Parathyroid adenoma (tissue), 2 donors: ENCODE measurements around the gene FNBP1.

Source experiments
- H2AFZ ChIP-seq: fragments of 300-600 bp; sonication (generic); one replicate; pipeline ENCODE4 v1.7.0; 2017; ENCODE audit warnings: antibody characterized with exemption, mild to moderate bottlenecking
- H3K27ac ChIP-seq: fragments of 300-600 bp; sonication (generic); one replicate; pipeline ENCODE4 v1.7.0; 2017
- H3K27me3 ChIP-seq: fragments of 300-600 bp; sonication (generic); one replicate; pipeline ENCODE4 v1.7.0; 2017; ENCODE audit warnings: low read length; ENCODE audit not compliant: control insufficient read depth, insufficient read depth
- H3K36me3 ChIP-seq: fragments of 300-600 bp; sonication (generic); one replicate; pipeline ENCODE4 v1.7.0; 2017; ENCODE audit warnings: low read length; ENCODE audit not compliant: control insufficient read depth, insufficient read depth
- H3K4me1 ChIP-seq: fragments of 300-600 bp; sonication (generic); one replicate; pipeline ENCODE4 v1.7.0; 2017; ENCODE audit warnings: control low read depth
- H3K4me2 ChIP-seq: fragments of 300-600 bp; sonication (generic); one replicate; pipeline ENCODE4 v1.7.0; 2017; ENCODE audit warnings: low read length
- H3K4me3 ChIP-seq: fragments of 300-600 bp; sonication (generic); one replicate; pipeline ENCODE4 v1.7.0; 2017; ENCODE audit warnings: low read depth, low read length
- H3K79me2 ChIP-seq: fragments of 300-600 bp; sonication (generic); one replicate; pipeline ENCODE4 v1.7.0; 2017; ENCODE audit warnings: control low read depth
- H3K9ac ChIP-seq: fragments of 300-600 bp; sonication (generic); one replicate; pipeline ENCODE4 v1.7.0; 2017; ENCODE audit warnings: mild to moderate bottlenecking
- H3K9me3 ChIP-seq: fragments of 300-600 bp; sonication (generic); one replicate; pipeline ENCODE4 v1.7.0; 2017; ENCODE audit warnings: low read length; ENCODE audit not compliant: control insufficient read depth
- TF ChIP-seq, protein P1 (sequence below): fragments of 300-600 bp; sonication (generic); IDR thresholded peaks from one replicate; pipeline ENCODE4 v1.7.0; 2017; ENCODE audit warnings: antibody characterized with exemption, mild to moderate bottlenecking
- donor health status: primary hyperparathyroidism.

Gene FNBP1

DNA sequence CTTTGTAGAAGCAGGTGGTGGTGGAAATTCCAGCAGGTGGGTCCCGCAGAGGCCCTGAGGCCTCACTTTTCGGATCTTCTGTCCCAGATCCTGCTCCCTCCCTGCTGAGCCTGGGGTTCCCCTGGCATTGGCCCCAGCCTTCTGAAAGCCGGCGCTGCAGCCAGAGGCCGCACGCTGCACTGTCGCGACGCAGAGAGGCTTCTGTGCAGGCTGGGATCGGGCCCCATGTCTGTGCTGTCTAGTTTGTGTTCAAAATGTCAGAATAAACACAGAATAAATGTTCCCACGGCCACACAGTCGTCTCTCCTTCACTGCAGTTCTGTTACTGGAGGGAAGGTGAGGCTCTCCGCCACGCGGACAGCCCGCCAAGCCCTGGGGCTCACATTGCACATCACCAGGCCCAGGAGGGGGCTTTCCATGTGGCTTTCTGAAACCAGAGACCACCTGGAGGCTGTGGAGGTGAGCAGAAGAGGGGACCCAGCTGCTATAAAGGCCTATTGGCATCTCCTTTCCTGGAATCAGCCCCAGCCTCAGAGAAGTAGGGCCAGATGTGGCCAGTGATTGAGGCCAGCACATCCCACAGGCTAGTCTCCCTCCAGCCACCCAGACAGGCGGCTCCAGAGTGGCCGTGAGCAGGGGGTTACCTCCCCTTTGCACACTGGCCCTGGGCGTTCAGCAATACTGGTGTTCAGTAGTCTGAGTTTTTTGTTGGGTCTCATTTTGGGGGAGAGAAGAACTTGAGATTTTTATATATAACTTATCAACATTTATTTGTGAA, 161.3 kb downstream of the FNBP1 start:
- Histone ChIP-seq H3K9ac (no peak overlapping the region), H3K4me1 (no peaks in the 10 kb centered on the region), H3K9me3 (no peaks in the 10 kb centered on the region), H3K36me3 (no peaks in the 10 kb centered on the region), H3K4me2 (no peak overlapping the region), H3K79me2 (no peaks in the 10 kb centered on the region), H3K27me3 (no peaks in the 10 kb centered on the region), H2AFZ (no peak overlapping the region), H3K27ac (no peak overlapping the region), H3K4me3 (no peak overlapping the region)
- TF ChIP-seq, protein P1, sequence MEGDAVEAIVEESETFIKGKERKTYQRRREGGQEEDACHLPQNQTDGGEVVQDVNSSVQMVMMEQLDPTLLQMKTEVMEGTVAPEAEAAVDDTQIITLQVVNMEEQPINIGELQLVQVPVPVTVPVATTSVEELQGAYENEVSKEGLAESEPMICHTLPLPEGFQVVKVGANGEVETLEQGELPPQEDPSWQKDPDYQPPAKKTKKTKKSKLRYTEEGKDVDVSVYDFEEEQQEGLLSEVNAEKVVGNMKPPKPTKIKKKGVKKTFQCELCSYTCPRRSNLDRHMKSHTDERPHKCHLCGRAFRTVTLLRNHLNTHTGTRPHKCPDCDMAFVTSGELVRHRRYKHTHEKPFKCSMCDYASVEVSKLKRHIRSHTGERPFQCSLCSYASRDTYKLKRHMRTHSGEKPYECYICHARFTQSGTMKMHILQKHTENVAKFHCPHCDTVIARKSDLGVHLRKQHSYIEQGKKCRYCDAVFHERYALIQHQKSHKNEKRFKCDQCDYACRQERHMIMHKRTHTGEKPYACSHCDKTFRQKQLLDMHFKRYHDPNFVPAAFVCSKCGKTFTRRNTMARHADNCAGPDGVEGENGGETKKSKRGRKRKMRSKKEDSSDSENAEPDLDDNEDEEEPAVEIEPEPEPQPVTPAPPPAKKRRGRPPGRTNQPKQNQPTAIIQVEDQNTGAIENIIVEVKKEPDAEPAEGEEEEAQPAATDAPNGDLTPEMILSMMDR = no peak

GRCh38 chr9:129880654-129881546, 162.1 kb downstream of the FNBP1 start:
- Histone ChIP-seq H3K4me2 (no peak overlapping the region), H3K27ac (no peak overlapping the region), H3K4me3 (no peak overlapping the region), H3K9ac (no peak overlapping the region), H3K4me1 (no peaks in the 10 kb centered on the region), H2AFZ (no peak overlapping the region), H3K9me3 (no peaks in the 10 kb centered on the region), H3K79me2 (no peaks in the 10 kb centered on the region), H3K27me3 (no peaks in the 10 kb centered on the region), H3K36me3 (no peaks in the 10 kb centered on the region)
- TF ChIP-seq, protein P1 = no peak

GRCh38 chr9:129879991-129880653, 162.9 kb downstream of the FNBP1 start:
- H3K27ac ChIP-seq = no peak overlapping the region
- H3K27me3 ChIP-seq = no peaks in the 10 kb centered on the region
- TF ChIP-seq, protein P1 = no peak
- no peak overlapping the region for H3K9ac ChIP-seq
- H3K9me3 ChIP-seq = no peaks in the 10 kb centered on the region
- H3K36me3 ChIP-seq = no peaks in the 10 kb centered on the region
- no peaks in the 10 kb centered on the region for H3K4me1 ChIP-seq
- no peak overlapping the region for H3K4me2 ChIP-seq
- H3K4me3 ChIP-seq = no peak overlapping the region
- no peaks in the 10 kb centered on the region for H3K79me2 ChIP-seq
- H2AFZ ChIP-seq = no peak overlapping the region

DNA sequence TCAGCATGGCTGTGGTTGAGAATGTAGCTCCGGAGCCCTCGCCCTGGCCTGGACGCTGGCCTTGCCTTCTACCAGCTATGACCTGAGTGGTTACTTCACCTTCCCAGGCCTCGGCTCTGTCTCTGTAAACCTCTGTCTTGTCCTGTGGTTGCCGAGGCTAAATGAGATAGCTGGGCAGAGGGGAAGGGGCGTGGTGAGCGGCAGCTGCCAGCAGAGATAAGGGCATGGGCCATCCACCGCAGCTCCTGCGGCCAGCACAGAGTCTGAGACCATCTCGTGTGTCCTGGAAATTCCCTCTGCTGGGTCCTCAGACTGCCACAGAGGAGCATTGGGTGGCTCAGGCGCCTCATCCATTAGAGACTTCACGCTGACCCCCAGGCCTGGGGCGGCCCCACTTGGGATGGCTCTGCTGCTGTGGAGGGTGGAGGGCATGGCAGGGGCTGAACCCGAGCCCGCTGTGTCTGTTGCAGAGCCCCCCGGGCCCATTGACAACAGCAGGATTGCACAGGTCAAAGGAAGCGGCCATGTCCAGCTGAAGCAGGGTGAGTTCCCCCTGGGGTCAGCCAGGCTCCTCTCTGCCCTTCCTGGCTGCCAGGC, 163.8 kb downstream of the FNBP1 start:
- Histone ChIP-seq H2AFZ (no peak overlapping the region), H3K36me3 (no peaks in the 10 kb centered on the region), H3K9ac (no peak overlapping the region), H3K27me3 (no peaks in the 10 kb centered on the region), H3K4me2 (no peak overlapping the region), H3K27ac (no peak overlapping the region), H3K9me3 (no peaks in the 10 kb centered on the region), H3K4me3 (no peak overlapping the region), H3K79me2 (no peaks in the 10 kb centered on the region), H3K4me1 (no peaks in the 10 kb centered on the region)
- TF ChIP-seq, protein P1 = no peak
